HG03097 (cell line): ENCODE measurements around the gene TSPOAP1.

ENCODE experiments used
- ATAC-seq: cut with Tn5 transposase; IDR thresholded peaks from one replicate; pipeline ENCODE4 v1.9.1; 2021; ENCODE audit not compliant: unreplicated experiment, low FRiP score

The TSPOAP1 gene

GRCh38 chr17:58280480-58281217, 47.9 kb downstream of the TSPOAP1 start, which contains the start of gene MPO:
TSS of gene MPO (minus strand) at chr17:58280935. CDS start at chr17:58280758, 177 bp downstream.
- ATAC-seq = no peak

- ATAC-seq = no peak
These were observed 48.7 kb downstream of the TSPOAP1 start for GRCh38 chr17:58279736-58280479.

DNA sequence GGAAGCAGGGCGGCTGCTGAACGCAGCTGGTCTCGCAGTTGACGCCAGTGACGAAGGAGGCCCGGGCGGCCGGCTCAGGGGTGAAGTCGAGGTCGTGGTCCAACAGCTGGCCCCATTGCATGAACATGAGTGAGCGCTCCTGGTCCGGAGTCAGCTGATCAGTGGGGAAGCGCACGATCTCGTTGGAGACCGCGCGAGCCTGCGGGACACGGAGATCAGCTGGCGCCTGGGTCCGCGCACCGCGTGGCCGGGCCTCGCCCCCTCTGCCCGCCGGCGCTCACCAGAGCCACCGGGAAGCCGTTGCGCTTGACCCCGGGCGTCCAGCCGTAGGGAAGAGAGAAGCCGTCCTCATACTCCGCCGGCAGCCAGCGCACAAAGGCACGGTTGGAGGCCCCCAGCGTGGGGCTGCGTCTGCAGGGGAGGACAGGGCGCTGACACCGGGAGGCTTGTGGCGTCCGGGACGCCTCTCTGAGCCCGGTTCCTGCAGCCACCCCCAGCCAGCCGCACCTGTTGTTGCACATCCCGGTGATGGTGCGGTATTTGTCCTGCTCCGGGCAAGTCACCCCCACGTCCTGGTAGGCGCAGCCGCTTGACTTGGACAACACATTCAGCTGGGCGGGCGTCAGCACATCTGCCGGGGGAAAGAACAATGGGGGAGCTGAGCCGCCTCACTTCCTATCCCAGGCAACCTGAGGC, 49.4 kb downstream of the TSPOAP1 start:
- ATAC-seq = no peak

DNA sequence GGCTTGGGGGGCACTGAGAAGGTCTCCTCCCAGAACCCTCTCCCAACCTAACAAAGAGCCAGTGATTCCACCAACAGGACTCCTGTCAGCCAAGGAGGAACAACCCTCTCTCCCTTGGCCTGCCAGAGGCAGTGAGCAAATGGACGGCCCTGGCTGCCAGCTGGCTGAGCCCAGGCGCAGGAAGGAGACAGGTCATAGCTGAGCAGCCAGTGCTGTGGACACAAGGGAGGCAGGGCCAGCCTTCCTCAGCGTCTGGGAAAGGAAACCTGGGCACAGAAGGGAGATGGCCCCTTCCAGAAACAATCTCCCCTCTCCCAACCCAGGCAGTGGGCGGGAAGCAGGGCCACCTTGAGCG, 50.0 kb downstream of the TSPOAP1 start:
- no peak for ATAC-seq

GRCh38 chr17:58277802-58278595, 50.6 kb downstream of the TSPOAP1 start:
- no peak for ATAC-seq

GRCh38 chr17:58277107-58277801, 51.3 kb downstream of the TSPOAP1 start:
- ATAC-seq = no peak

DNA sequence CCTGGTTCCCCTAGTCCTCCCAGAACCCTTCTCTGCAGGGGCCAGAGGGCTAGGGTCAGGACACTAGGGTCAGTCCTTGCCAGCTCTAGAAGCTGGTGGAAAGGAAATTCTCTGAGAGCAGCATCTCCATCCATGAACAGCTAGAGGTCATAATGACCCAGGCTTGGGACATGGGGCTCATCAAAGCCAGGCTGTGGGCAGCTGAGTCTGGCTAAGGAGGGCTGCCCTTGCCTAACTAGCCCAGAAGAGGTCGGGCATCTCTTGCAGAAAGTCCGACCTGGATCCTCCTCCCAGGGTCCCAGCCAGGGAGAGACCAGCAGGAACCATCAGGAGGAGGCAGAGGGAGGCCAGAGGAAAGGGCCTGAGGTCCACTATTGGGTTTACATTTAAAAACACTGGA, 52.2 kb downstream of the TSPOAP1 start:
- ATAC-seq = no peak

GRCh38 chr17:58275417-58275816, 53.2 kb downstream of the TSPOAP1 start:
- no peak for ATAC-seq

DNA sequence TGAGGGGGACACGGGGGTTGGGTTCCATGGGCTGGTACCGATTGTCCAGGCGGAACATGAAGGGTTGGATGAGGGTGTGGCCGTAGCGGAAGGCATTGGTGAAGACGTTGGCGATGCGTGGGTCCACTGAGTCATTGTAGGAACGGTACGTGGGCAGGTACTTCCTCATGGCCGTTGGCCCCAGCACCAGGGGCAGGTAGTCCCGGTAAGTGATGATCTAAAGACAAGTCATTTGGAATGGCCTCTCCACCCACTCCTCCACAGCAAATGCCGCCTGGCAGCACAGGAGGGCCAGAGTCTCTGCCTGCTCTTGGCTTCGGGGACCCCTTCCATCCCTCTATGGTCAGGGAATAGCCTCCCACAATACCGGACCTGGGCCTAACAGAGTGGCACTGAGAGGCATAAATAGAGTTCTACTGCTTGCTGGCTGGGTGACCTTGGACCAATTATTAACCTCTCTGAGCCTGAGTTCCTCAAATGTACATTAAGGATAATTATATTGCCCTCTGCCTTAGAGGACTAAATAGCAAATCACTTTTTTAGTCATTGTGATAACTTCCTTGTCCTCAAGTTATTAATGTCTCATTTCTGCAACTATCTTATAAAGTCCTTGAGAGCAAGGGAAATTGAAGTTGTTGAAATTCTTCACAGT, 55.0 kb downstream of the TSPOAP1 start:
- no peak for ATAC-seq

GRCh38 chr17:58272367-58273280, 56.0 kb downstream of the TSPOAP1 start:
- no peak for ATAC-seq

DNA sequence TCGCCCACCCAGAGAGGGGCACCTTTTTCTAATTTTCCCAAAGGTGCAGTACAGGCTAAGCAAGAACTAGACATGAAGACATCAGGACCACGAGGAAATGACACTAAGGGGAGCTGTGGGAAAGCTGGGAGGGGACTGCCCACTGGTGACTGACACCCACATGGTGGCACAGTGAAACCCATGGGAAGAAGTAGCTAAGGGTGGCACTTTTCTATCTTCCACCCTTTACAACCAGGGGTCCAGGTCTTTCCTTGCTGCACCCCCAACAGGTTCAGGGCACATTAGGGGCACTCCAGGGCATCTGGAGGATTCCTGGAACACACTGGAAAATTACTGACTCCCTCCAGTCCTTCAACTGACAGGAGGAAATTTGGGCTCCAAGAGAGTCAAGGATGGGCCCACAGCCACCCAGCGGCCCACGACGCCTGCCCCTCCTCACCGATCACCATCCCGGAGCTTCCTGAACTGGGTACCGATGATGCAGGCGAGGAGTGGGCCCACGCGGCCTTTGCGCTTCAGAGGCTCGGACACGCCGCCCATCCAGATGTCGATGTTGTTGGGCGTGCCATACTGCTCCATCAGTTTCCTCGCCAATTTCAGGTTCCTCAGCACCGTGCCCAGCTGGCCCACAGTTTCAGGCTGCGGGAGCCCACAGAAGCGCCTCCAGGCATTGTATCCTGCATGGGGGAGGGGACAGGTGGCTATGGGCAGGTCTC, 57.2 kb downstream of the TSPOAP1 start:
- no peak for ATAC-seq

DNA sequence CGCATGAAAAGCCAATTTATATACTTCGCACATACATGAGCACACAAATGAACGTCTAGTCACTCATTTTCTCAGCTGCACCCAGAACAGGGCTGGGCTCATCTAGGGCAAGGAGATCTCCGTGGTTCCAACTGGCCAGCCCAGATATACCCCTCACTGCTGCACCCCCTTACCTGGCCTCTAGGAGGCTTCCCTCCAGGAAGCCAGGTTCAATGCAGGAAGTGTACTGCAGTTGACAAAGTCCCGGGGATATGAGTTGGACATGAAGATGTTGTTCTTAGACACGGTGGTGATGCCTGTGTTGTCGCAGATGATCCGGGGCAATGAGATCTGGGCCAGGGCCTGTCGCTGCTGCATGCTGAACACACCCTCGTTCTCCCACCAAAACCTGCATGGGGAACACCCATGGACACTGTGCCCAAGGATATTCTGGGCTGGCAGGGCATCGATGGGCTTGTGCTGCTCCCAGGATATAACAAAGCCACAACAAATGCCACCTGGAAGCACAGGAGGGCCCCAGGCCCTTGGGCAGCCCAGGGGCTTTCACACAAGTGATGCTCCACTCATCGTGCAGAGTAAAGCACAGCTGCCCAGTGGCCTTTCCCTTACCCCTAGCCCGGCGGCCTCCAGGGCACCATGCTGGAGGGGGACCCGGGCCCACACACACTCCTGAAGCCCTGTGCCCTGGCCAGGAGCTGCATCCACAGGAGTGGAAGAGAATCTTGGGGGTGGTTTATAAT, 57.9 kb downstream of the TSPOAP1 start:
- ATAC-seq = no peak

DNA sequence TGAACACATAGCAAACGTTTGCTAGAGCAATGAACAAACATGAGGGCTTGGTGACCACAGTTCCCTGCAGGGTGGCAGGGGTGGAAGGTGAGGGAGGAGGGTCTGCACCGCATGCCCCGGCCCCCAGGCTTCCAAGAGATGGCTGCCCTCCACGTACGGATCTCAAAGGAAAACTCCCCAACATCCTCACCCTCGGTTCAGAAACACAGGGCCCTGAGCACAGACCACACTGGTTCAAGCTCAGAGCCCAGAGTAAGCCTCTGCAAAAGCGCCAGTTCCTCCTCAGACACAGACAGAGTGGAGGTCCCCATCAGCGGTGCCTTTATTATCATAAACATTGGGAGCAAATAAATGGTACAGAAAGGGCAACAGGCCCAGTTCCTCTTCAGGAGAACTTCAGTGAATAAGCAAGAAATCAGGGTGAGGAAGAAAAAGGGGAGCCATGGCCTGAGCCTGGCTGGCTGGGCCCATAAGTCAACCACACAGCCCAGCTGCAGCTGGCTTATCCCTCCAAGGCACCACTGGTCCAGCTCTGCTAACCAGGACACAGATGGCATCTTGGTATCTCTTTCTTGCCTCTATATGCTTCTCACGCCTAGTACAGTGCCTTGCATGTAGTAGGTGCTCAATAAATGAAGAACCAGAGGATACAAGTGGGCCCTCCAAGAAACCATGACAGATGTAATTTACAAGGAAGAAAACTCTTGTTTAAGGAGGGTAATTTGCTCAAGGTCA, 58.9 kb downstream of the TSPOAP1 start:
- ATAC-seq = no peak

DNA sequence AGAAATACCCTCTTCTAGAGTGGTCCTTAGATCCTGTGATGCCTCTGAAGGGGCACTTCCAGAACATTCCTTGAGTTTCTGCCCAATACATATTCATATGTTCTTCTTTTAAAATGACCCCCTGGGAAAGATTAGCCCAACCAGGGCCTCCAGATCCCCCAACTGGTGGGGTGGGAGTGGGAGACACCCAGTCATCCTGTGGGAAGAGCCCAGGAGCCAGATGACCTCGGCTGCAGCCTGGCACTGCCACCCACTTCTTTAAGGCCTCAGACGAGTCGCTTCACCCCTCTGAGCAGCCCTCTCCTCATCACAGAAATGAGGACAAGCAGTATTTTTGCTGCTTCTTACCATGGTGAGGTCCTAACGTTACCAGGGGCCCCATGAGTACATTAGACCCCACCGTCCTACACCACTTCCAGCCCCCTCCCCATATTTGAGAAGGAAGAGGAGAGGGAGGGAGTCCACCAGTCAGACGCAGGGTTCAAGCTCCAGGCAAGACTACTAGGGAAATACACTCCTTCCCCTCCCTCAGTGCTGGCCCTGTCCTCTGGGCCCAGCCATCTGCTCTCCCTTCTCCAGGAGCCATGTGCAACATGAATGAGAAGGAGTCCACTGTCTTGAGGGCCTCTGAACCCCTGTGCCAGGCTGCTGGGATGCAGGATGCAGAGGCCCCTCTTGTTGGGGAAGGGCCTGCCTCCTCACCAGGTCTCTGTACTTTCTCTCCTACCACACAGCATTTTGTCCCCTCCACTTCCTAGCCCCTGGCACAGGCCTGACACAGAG, 59.6 kb downstream of the TSPOAP1 start:
- no peak for ATAC-seq

GRCh38 chr17:58268326-58268725, 60.3 kb downstream of the TSPOAP1 start:
- ATAC-seq = no peak
